ENCODE measurements around the gene POLR3F. TPM values are rescaled to one million over a fixed set of nuclear protein-coding genes. Genes with fewer than 3 reads are reported as not detected.

Gene POLR3F
- total and polyA plus RNA-seq, 2 donors (not counting 3 experiments of a cell fraction or from before 2014, with no cell fraction given): 4.5 to 9.8 TPM

GRCh38 chr20:18523066-18523465 lies 55.9 kb downstream of the POLR3F start:
- Histone ChIP-seq H3K9me3 (replicated peaks; ENCODE audit: control insufficient read depth, insufficient read depth, low read length) (no peaks in the 10 kb centered on the region), H3K27me3 (ENCODE audit: control insufficient read depth in 2 of 2, insufficient read depth in 2 of 2, low read length in 2 of 2) (no peaks in the 10 kb centered on the region), H2AFZ (ENCODE audit: low read depth, low read length) (no peak overlapping the region), H4K20me1 (replicated peaks; ENCODE audit: control insufficient read depth, extremely low read depth, insufficient read depth, low read length) (no peaks in the 10 kb centered on the region), H3K4me1 (ENCODE audit: control insufficient read depth, extremely low read depth, insufficient read depth, low read length) (no peaks in the 10 kb centered on the region), H3K4me3 (replicated peaks in 1 of 3; ENCODE audit: insufficient read depth in 1 of 3, low read depth in 1 of 3, low read length in 3 of 3) (no peak overlapping the region), H3K4me2 (ENCODE audit: insufficient read depth, low read length) (no peak overlapping the region), H3K27ac (ENCODE audit: insufficient read depth, low read depth, low read length) (no peak overlapping the region), H3K36me3 (ENCODE audit: control insufficient read depth in 2 of 2, extremely low read depth in 1 of 2, insufficient read depth in 2 of 2, low read length in 2 of 2) (peaks cover 18 to 21% of the 10 kb centered on the region in 2 experiments), H3K9ac (replicated peaks; ENCODE audit: extremely low read depth, insufficient read depth, low read length) (no peak overlapping the region), H3K9me1 (replicated peaks; ENCODE audit: control insufficient read depth, extremely low read depth, insufficient read depth, low read length) (no peaks in the 10 kb centered on the region), H3K79me2 (ENCODE audit: control insufficient read depth, insufficient read depth, low read length) (no peaks in the 10 kb centered on the region)
- CTCF ChIA-PET: interaction anchor here (1.0 kb wide), 1 partner anchor 22 kb away, joined by 3 read pairs; no protein-coding TSS in a partner anchor
- FAIRE-seq (no peak), DNase-seq (ENCODE audit: low read depth, low spot score) (no peak)
- TF ChIP-seq POLR2A (IDR thresholded peaks at IDR 0.05; ENCODE audit: low read depth, low read length) (no peak), EZH2 (IDR thresholded peaks at IDR 0.05; ENCODE audit: borderline replicate concordance, low read depth, low read length, severe bottlenecking) (no peak), FOS (IDR thresholded peaks at IDR 0.05; ENCODE audit: borderline replicate concordance, insufficient read depth, low read length) (no peak), MYC (IDR thresholded peaks at IDR 0.05; ENCODE audit: low read depth, low read length) (no peak), JUN (IDR thresholded peaks at IDR 0.05; ENCODE audit: borderline replicate concordance, insufficient read depth, insufficient read length, low read depth) (no peak), MAX (IDR thresholded peaks at IDR 0.05; ENCODE audit: insufficient read depth, insufficient read length) (no peak), POLR2AphosphoS5 (IDR thresholded peaks at IDR 0.05; ENCODE audit: insufficient read depth, low read depth, low read length) (no peak), CTCF (IDR thresholded peaks at IDR 0.05; ENCODE audit: extremely low read depth in 1 of 2, insufficient read depth in 1 of 2, low read depth in 1 of 2, low read length in 2 of 2) (no peak), GATA2 (IDR thresholded peaks at IDR 0.05; ENCODE audit: insufficient read depth, insufficient read length, low read depth, low read length) (no peak)
- intact Hi-C loops (cut with micrococcal nuclease): no loop called here
- dilution Hi-C loops (cut with MboI; ENCODE audit: extremely low pct_ligation_motif_present, low sequenced_read_pairs): no loop called here
- POLR2A ChIA-PET: no interaction called here
- BruUV-seq (replicated peaks): no TSS peak
